Stimulated activated CD8-positive, alpha-beta memory T cell treated with anti-CD3 and anti-CD28 coated beads, Interleukin-4, amount 100 ng/mL, for 4 hours (primary cell): ENCODE measurements around the gene DLAT.
"Not testable (repeated sequence)": the region's sequence is repeated elsewhere in the genome, so short reads cannot be mapped to it uniquely, and the experiment has no call there.

ENCODE experiments used
- DNase-seq, 2 donors: peaks; one replicate each; pipeline ENCODE4 v3.0.0-alpha.2; 2020; ENCODE audit warnings: low read depth in 2 of 2, low spot score in 1 of 2

DLAT gene

GRCh38 chr11:112004389-112004788, 20.8 kb upstream of the DLAT start:
- DNase-seq, result no peak

DNA sequence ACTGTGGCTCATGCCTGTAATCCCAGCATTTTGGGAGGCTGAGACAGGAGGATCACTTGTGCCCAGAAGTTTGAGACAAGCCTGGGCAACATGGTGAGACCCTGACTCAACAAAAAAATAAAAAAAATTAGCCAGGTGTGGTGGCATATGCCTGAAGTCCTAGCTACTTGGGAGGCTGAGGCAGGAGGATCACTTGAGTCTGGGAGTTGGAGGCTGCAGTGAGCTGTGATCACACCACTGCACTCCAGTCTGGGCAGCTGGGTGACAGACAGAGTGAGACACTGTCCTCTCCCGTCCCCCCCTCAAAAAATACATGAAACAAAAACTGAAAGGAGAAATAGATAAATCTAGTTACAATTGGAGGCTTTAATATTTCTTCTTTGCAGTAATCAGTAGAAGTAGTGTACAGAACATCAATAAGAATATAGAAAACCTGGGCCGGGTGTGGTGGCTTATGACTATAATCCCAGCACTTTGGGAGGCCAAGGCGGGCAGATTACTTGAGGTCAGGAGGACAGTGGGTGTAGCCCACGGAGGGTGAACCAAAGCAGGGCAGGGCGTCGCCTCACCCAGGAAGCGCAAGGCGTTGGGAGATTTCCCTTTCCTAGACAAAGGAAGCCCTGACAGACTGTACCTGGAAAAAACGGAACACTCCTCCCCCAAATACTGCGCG, 19.6 kb upstream of the DLAT start:
- no peak for DNase-seq

GRCh38 chr11:112006095-112006441, 19.1 kb upstream of the DLAT start:
- not testable (repeated sequence) for DNase-seq

DNA sequence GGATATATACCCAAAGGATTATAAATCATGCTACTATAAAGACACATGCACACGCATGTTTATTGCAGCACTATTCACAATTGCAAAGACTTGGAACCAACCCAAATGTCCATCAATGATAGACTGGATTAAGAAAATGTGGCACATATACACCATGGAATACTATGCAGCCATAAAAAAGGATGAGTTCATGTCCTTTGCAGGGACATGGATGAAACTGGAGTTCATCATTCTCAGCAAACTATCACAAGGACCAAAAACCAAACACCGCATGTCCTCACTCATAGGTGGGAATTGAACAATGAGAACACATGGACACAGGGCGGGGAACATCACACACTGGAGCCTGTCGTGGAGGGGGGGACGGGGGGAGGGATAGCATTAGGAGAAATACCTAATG, 13.8 kb upstream of the DLAT start:
- DNase-seq, result not testable (repeated sequence)

DNA sequence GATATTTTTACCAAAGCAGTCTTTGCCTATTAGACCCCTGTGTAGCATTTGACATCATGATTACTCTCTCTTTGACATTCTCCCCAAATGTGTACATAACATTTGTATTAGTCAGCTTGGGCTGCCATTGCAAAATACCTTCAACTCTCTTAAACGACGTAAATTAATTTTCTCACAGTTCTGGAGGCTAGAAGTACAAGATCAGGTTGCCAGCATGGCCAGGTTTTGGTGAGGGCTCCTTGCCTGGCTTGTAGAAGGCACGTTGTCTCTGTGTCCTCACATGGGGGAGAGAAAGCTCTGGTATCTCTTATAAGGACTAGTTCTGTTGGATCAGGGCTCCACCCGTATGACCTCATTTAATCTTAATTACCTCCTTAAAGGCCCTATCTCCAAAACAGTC, 12.3 kb upstream of the DLAT start:
- DNase-seq, result no peak

- DNase-seq, result no peak
Measured at GRCh38 chr11:112013497-112014164, 11.6 kb upstream of the DLAT start.

DNA sequence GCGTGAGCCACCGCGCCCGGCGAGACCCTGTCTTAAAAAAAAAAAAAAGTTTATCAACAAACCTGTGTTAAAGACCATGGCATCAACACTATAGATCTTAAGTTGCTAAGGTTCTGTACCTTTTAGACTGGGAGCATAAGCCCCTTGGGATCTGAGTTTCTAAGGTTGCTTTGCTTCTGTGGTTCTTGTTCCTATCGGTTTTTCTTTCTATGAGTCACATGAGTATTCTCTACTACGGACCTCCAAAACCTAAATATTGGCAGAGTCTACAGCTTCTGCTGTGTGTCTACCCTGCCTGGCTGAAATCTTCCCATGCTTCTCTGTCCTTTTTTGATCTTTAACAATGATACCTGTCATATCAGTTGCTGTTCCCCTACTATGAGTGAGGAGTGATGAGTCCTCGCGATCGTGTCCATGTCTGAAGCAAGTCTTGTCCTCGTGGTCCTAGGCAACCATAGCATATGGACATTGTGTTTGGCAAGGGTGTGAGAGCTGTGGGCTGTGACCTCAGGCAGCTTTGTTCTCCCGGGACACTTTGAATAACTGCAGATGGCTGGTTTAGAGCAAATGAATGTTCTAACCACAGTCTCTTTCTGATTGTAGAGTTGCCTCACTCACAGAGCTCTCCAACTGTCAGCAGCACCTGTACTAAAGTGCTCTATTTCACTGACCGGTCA, 9.0 kb upstream of the DLAT start:
- no peak for DNase-seq

GRCh38 chr11:112016765-112017376, 8.3 kb upstream of the DLAT start:
- no peak for DNase-seq

DNA sequence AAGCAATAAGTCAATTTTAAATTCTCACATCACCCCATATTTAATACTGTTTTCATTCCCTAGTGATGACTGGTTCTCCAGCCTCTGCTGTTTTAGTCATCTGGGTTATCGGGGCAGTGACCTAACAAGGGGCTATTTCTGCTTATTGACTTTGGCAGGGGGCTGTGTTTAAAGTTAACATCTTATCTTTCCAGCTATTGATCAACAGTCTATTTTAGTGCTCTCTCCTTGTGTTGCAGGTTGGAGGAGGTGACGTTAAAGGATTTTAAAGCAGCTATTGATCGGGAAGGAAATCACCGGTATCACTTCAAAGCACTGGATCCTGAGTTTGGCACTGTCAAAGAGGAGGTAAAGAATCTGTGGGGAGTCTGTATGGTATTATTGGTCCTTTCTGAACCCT, 7.7 kb upstream of the DLAT start:
- DNase-seq, result no peak

GRCh38 chr11:112019066-112019465, 6.1 kb upstream of the DLAT start:
- DNase-seq, result no peak

DNA sequence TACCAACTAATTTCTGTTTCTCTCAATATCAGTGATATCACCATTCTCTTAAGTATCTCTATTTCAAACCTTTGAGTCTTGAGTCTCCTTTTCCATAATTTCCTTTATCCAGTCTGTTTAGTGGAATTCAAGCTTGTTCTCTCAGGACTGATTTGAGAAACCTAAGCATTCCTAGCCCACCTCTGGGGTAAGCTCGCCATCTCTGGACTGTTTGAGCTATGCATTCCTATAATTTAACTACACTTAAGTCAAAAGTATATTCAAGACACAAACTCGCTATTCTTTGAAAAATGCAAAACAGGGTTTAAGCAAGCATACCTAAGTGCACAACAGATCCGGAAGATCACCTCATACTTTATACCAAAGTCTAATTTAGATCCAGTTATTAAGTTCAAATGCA, 2.1 kb upstream of the DLAT start:
- DNase-seq, result no peak

GRCh38 chr11:112024178-112024772, 933 bp upstream of the DLAT start:
- DNase-seq, result no peak

- DNase-seq, result no peak
Measured at GRCh38 chr11:112025707-112026106, 499 bp downstream of the DLAT start.

GRCh38 chr11:112026784-112027410, 1.7 kb downstream of the DLAT start:
- not testable (repeated sequence) for DNase-seq

- no peak for DNase-seq
Measured at GRCh38 chr11:112029460-112029859, 4.3 kb downstream of the DLAT start.

- DNase-seq, result no peak
Measured at GRCh38 chr11:112033902-112034301, 8.7 kb downstream of the DLAT start.

GRCh38 chr11:112037527-112037926, 12.3 kb downstream of the DLAT start:
- DNase-seq, result no peak

DNA sequence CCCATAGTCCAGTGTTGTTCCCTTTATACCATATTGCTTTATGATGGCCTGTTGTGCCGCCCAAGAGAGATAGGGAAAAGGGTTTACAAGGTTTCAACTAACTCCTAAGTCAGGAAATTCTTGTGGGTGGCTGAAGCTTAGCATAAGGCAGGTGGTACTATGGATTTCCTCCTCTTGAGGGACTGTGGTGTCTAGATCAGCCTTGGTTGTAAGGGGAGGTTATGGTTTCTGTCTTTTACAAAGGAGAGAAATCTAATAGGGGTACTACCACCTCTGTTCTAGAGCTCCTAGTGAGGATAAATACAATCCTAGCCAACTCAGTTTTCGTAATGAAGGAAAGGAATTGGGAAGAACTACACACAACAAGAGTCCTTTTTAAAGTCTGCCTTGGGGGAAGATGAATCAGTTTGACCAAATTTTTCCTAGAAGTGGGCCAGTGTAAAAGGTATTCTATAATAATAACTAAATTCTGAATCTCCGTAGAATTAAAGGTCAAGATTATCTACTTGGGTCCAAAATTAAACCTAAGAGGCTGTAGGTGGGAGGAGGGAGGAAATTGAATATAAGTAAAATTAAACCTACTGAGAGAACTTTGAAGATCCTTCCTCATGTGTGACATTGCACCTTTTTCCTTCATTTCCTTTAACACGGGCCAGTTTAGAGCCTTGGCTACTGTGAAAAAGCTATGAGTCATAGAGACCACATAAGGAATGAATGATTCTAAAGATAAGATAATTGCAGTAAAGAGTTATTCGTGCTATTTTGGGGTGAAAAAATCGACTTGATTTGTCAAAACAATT, 17.2 kb downstream of the DLAT start:
- DNase-seq, result no peak

- DNase-seq, result no peak
Measured at GRCh38 chr11:112042961-112043304, 17.7 kb downstream of the DLAT start.

DNA sequence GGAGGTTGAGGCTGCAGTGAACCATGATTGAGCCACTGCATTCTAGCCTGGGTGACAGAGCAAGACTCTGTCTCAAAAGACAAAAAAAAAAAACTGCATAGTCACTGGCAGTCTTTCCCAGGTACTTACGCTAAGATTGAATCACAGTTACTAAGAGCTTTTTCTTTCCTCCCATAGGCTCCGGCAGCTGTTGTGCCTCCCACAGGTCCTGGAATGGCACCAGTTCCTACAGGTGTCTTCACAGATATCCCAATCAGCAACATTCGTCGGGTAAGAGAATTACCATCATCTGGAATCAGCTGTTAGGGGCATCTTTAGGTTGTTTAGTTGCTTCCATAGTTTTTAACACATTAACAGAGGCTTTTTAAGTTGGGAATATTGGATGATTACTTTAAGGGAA, 19.8 kb downstream of the DLAT start:
- DNase-seq, result no peak

GRCh38 chr11:112046647-112047046, 21.4 kb downstream of the DLAT start:
- DNase-seq, result not testable (repeated sequence)
